Left renal pelvis (tissue), 4 donors: ENCODE data around the gene OR11G2. TPM values are rescaled to one million over a fixed set of nuclear protein-coding genes. Genes with fewer than 3 reads are reported as not detected.
"Not testable (repeated sequence)": the region's sequence is repeated elsewhere in the genome, so short reads cannot be mapped to it uniquely, and the experiment has no call there.

Experiments
- DNase-seq, 4 donors: peaks; one replicate each; pipeline ENCODE4 v3.0.0-alpha.2; 2013; ENCODE audit warnings: low read depth in 4 of 4, low spot score in 3 of 4
- polyA plus RNA-seq, 4 donors: library from polyadenylated mRNA; unstranded; fragments of 120-200 nt; gene quantifications; one replicate each; pipeline ENCODE4 v1.2.1, GENCODE V29; 2013; ENCODE audit not compliant: insufficient read length in 4 of 4

OR11G2 gene
- polyA plus RNA-seq, 4 donors = 0.06 TPM; not detected in 3

DNA sequence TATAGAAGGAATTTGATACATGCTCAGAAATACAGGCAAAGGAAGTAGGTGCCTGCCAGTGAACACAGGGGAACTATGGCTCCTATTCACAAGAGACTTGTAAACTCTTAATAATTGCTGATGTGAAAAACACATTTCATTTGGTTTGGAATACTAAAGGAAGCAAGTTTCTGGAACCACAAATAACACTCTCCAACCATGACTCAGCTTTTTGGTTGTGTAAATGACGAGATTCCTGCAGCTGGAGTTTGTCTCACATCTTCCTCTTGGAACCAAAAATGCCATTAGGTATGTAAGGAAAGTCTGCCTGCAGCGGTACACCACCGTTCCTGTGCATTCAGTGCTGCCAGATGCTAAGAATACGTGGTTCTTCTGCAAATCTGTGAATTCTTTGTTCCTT, 28.3 kb downstream of the OR11G2 start:
- no peak for DNase-seq

DNA sequence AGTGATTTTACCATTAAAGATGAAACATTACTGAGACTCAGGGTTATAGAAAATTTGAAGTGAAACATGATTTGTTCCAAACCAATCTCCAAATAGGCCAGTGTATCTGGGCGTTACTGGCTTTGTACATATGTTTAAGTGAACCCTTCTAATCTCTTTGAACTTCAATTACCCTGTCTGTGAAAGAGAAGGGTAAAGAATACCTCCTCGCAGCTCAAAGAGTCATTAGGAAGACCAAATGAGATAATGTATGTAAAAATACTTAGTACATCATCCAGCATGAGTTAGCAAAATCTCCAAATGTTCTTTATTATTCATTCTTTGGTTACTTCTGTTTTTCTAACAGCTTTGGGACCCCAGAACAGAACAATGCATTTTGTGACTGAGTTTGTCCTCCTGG, 32.7 kb downstream of the OR11G2 start, which contains the start of gene OR11H6:
Gene OR11H6 (plus strand): TSS at position 301 of the 400 bp plus-strand sequence. CDS start 0 bp downstream, at position 301.
- DNase-seq = no peak

DNA sequence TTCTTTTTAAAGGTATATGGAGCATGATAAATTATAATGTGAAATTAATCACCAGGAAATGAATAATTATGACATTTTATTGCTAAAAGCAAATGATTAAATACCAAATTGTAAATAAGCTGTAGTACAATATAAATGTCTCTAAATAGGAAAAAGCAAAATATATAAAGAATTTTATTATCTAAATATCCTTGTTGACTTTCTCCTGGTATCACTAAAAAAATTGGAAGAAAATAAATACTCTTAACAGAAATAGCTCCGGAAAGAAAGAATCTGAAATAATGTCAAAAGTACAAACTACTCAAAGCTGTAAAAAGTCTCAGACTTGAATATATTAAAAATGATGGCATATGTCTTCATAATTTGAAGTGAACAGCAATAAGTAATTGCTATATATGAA, 38.0 kb downstream of the OR11G2 start, which contains the start of gene OR11H7:
Gene OR11H7 (plus strand): TSS at position 301 of the 400 bp plus-strand sequence.
- DNase-seq = no peak

DNA sequence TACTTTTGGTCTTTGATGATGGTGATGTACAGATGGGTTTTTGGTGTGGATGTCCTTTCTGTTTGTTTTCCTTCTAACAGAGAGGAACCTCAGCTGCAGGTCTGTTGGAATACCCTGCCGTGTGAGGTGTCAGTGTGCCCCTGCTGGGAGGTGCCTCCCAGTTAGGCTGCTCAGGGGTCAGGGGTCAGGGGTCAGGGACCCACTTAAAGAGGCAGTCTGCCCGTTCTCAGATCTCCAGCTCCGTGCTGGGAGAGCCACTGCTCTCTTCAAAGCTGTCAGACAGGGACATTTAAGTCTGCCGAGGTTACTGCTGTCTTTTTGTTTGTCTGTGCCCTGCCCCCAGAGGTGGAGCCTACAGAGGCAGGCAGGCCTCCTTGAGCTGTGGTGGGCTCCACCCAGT, 44.7 kb downstream of the OR11G2 start:
- not testable (repeated sequence) for DNase-seq

DNA sequence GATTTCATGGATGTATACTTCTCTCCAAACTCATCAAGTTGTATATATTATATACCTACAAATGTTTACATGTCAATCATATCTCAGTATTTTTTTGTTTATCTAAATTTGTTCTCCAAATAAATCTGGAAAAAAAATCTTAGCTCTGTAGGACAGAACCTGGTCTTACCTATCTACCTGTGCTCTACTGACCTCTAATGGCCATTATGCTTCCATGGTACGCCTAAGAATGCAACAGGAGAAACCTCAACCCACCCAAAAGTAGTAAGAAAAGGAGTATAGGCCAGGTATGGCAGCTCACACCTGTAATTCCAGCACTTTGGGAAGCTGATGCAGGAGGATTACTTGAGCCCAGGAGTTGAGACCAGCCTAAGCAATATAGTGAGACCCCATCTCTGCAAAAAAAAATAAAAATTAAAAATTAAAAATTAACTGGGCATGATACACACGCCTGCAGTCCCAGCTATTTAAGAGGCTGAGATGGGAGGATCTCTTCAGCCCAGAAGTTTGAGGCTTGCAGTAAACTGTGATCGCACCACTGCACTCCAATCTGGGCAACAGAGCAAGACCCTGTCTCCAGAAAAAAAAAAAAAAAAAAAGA, 57.0 kb downstream of the OR11G2 start:
- DNase-seq = no peak

Other genes starting within 250 kb of the OR11G2 start
- gene OR4K15, start 215.3 kb upstream of the OR11G2 start, polyA plus RNA-seq = not detected
- not detected for gene OR4Q2, start 188.7 kb upstream of the OR11G2 start, polyA plus RNA-seq
- not detected for gene OR4K14, start 171.6 kb upstream of the OR11G2 start, polyA plus RNA-seq
- gene OR4K13, start 154.9 kb upstream of the OR11G2 start, polyA plus RNA-seq = under 1 TPM in 1 of 4 donors, not detected in 3; 0.03 TPM
- not detected for gene OR4L1, start 130.9 kb upstream of the OR11G2 start, polyA plus RNA-seq
- under 1 TPM in 3 of 4 donors, not detected in 1; 0.03 to 0.11 (median 0.04) TPM for gene OR4K17, start 80.2 kb upstream of the OR11G2 start, polyA plus RNA-seq
- not detected for gene OR4N5, start 52.1 kb upstream of the OR11G2 start, polyA plus RNA-seq
- gene OR11H6, start 32.8 kb downstream of the OR11G2 start, polyA plus RNA-seq = not detected
- gene OR11H7, start 38.1 kb downstream of the OR11G2 start, polyA plus RNA-seq = under 1 TPM; 0.45 to 0.75 (median 0.64) TPM
- gene OR11H4, start 48.4 kb downstream of the OR11G2 start, polyA plus RNA-seq = under 1 TPM in 1 of 4 donors, not detected in 3; 0.09 TPM
- 10 to 100 TPM; 19.3 to 27.2 (median 25.9) TPM for gene TTC5, start 115.1 kb downstream of the OR11G2 start, polyA plus RNA-seq
- 100 to 1,000 TPM in 3 of 4 donors, 10 to 100 TPM in 1; 77.2 to 132 (median 119) TPM for gene CCNB1IP1, start 142.4 kb downstream of the OR11G2 start, polyA plus RNA-seq
- 10 to 100 TPM; 54.5 to 66.3 (median 57.3) TPM for gene PARP2, start 152.7 kb downstream of the OR11G2 start, polyA plus RNA-seq
- gene TEP1, start 222.6 kb downstream of the OR11G2 start, polyA plus RNA-seq = 10 to 100 TPM; 11.3 to 19.5 (median 18.0) TPM
- gene KLHL33, start 245.3 kb downstream of the OR11G2 start, polyA plus RNA-seq = under 1 TPM; 0.29 to 0.90 (median 0.57) TPM